NCI-H510A treated with DMSO at 0.1 percent for 48 hours (cell line): ENCODE results near the gene ESPL1.
"Not testable (repeated sequence)": the region's sequence is repeated elsewhere in the genome, so short reads cannot be mapped to it uniquely, and the experiment has no call there.

Experiments used
- DNase-seq: peaks from one replicate; lab custom pipeline; 2025; lab: John Stamatoyannopoulos, UW

Gene ESPL1

GRCh38 chr12:53299101-53299453 is 31.0 kb downstream of the ESPL1 start:
- DNase-seq = no peak

GRCh38 chr12:53299454-53300180 is 31.5 kb downstream of the ESPL1 start, which contains the start of gene MYG1:
MYG1 (plus strand) TSS chr12:53299695; CDS start chr12:53299738, 43 bp downstream.
- DNase-seq = peak; percentile 81

GRCh38 chr12:53300187-53300586 is 32.1 kb downstream of the ESPL1 start:
- DNase-seq = peak; percentile 9

GRCh38 chr12:53302903-53303302 is 34.8 kb downstream of the ESPL1 start:
- no peak for DNase-seq

GRCh38 chr12:53306826-53307225 is 38.7 kb downstream of the ESPL1 start:
- no peak for DNase-seq

- DNase-seq = peak; percentile 7
Observed at GRCh38 chr12:53308276-53308675, 40.2 kb downstream of the ESPL1 start.

- no peak for DNase-seq
Observed at GRCh38 chr12:53313996-53314395, 45.9 kb downstream of the ESPL1 start.

- DNase-seq = no peak
Observed at GRCh38 chr12:53320352-53321195, 52.5 kb downstream of the ESPL1 start.

- peak; percentile 49 for DNase-seq
Observed at GRCh38 chr12:53324113-53324778, 56.1 kb downstream of the ESPL1 start.

- DNase-seq = peak; percentile 82
Observed at GRCh38 chr12:53324779-53325510, 56.8 kb downstream of the ESPL1 start.

- peak; percentile 3 for DNase-seq
Observed at GRCh38 chr12:53325511-53326061, 57.5 kb downstream of the ESPL1 start.

- no peak for DNase-seq
Observed at GRCh38 chr12:53326460-53327185, 58.5 kb downstream of the ESPL1 start.

- peak; percentile 15 for DNase-seq
Observed at GRCh38 chr12:53327435-53328042, 59.4 kb downstream of the ESPL1 start.

- DNase-seq = peak; percentile 37
Observed at GRCh38 chr12:53328043-53328435, 59.9 kb downstream of the ESPL1 start.

- no peak for DNase-seq
Observed at GRCh38 chr12:53330671-53331070, 62.6 kb downstream of the ESPL1 start.

- not testable (repeated sequence) for DNase-seq
Observed at GRCh38 chr12:53332339-53332738, 64.2 kb downstream of the ESPL1 start.

- no peak for DNase-seq
Observed at GRCh38 chr12:53332744-53333143, 64.6 kb downstream of the ESPL1 start.

GRCh38 chr12:53333289-53333688 is 65.2 kb downstream of the ESPL1 start:
- no peak for DNase-seq

- no peak for DNase-seq
Observed at GRCh38 chr12:53333845-53334244, 65.7 kb downstream of the ESPL1 start.

GRCh38 chr12:53334822-53335221 is 66.7 kb downstream of the ESPL1 start:
- DNase-seq = no peak
